OCI-LY1 (cell line): ENCODE results near the gene ACVR1.

ENCODE experiments used
- H2AFZ ChIP-seq: fragments of 200-600 bp; sonication (generic), shearing (Covaris generic); 2 replicates; pipeline ENCODE4 v1.6.0; 2014; ENCODE audit warnings: antibody characterized with exemption, mild to moderate bottlenecking, low read length
- H3F3A ChIP-seq: fragments of 200-600 bp; sonication (generic), shearing (Covaris generic); 2 replicates; pipeline ENCODE4 v1.6.0; 2014; ENCODE audit warnings: mild to moderate bottlenecking, antibody characterized with exemption, low read length, moderate library complexity; ENCODE audit not compliant: insufficient read depth
- H3K27ac ChIP-seq: fragments of 200-600 bp; sonication (generic); 2 replicates; pipeline ENCODE4 v1.5.1; 2014; ENCODE audit warnings: low read length, mixed run types, mild to moderate bottlenecking, low read depth; ENCODE audit not compliant: poor library complexity, severe bottlenecking
- H3K27me3 ChIP-seq: fragments of 200-600 bp; sonication (generic); 2 replicates; pipeline ENCODE4 v1.6.0; 2014; ENCODE audit warnings: antibody characterized with exemption, mild to moderate bottlenecking, low read length, moderate library complexity; ENCODE audit not compliant: insufficient read depth
- H3K36me3 ChIP-seq: fragments of 200-600 bp; sonication (generic); 2 replicates; pipeline ENCODE4 v1.6.1; 2014; ENCODE audit warnings: mild to moderate bottlenecking, antibody characterized with exemption, low read length, moderate library complexity, mixed read lengths; ENCODE audit not compliant: insufficient read depth
- H3K4me1 ChIP-seq: fragments of 200-600 bp; sonication (generic); 2 replicates; pipeline ENCODE4 v1.5.1; 2014; ENCODE audit warnings: mild to moderate bottlenecking, low read length, moderate library complexity; ENCODE audit not compliant: insufficient read depth, severe bottlenecking
- H3K4me2 ChIP-seq: fragments of 200-600 bp; sonication (generic), shearing (Covaris generic); 2 replicates; pipeline ENCODE4 v1.6.1; 2014; ENCODE audit warnings: low read length
- H3K4me3 ChIP-seq: fragments of 200-600 bp; sonication (generic); 2 replicates; pipeline ENCODE4 v1.5.1; 2014; ENCODE audit warnings: low read length, low read depth, mild to moderate bottlenecking, mixed read lengths; ENCODE audit not compliant: poor library complexity, severe bottlenecking
- H3K79me2 ChIP-seq: fragments of 200-600 bp; shearing (Covaris generic); 2 replicates; pipeline ENCODE4 v1.6.1; 2016; ENCODE audit warnings: mixed run types, low read length, mixed read lengths; ENCODE audit not compliant: insufficient read depth
- H3K9ac ChIP-seq: fragments of 200-600 bp; sonication (generic), shearing (Covaris generic); 2 replicates; pipeline ENCODE4 v1.6.1; 2014; ENCODE audit warnings: mild to moderate bottlenecking, low read length, mixed read lengths
- H3K9me2 ChIP-seq: fragments of 200-600 bp; sonication (generic), shearing (Covaris generic); 2 replicates; pipeline ENCODE4 v1.6.1; 2014; ENCODE audit warnings: low read depth, mild to moderate bottlenecking, low read length, mixed read lengths
- H3K9me3 ChIP-seq: fragments of 200-600 bp; shearing (Covaris generic); 2 replicates; pipeline ENCODE4 v1.6.1; 2014; ENCODE audit warnings: low read length, mixed read lengths
- H4K20me1 ChIP-seq: fragments of 200-600 bp; sonication (generic), shearing (Covaris generic); 2 replicates; pipeline ENCODE4 v1.6.0; 2016; ENCODE audit warnings: mild to moderate bottlenecking, low read length; ENCODE audit not compliant: insufficient read depth
- EZH2 ChIP-seq: fragments of 200-600 bp; sonication (generic), shearing (Covaris generic); IDR thresholded peaks from 2 replicates; pipeline ENCODE4 v1.8.0; 2017; ENCODE audit warnings: borderline replicate concordance, mixed run types, mild to moderate bottlenecking, antibody characterized with exemption, low read length, moderate library complexity, mixed read lengths
- TF ChIP-seq, protein P1 (sequence below): fragments of 200-600 bp; sonication (generic), shearing (Covaris generic); IDR thresholded peaks from 2 replicates; pipeline ENCODE4 v1.5.1; 2017; ENCODE audit warnings: mild to moderate bottlenecking, antibody characterized with exemption, low read length, moderate library complexity, mixed read lengths

ACVR1 gene

DNA sequence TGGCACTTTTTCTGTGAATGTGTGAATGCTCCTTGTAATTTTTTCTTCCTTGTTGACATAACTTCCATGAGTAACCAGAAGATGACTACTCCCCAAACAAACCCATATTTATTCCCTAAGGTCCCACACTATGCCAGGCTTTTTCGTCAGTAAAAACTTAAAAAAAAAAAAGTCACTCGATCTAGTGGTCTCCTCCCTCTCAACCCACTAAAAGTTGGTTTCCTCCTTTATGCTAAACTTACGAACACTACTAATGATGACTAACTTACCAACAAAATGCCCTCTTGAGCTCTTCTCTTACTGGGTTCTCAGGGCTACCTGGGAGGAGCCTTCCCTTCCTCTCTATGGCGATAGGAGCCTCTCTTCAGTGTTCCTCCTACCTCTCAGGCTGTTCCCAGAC is 18.2 kb downstream of the ACVR1 start:
- TF ChIP-seq, protein P1, sequence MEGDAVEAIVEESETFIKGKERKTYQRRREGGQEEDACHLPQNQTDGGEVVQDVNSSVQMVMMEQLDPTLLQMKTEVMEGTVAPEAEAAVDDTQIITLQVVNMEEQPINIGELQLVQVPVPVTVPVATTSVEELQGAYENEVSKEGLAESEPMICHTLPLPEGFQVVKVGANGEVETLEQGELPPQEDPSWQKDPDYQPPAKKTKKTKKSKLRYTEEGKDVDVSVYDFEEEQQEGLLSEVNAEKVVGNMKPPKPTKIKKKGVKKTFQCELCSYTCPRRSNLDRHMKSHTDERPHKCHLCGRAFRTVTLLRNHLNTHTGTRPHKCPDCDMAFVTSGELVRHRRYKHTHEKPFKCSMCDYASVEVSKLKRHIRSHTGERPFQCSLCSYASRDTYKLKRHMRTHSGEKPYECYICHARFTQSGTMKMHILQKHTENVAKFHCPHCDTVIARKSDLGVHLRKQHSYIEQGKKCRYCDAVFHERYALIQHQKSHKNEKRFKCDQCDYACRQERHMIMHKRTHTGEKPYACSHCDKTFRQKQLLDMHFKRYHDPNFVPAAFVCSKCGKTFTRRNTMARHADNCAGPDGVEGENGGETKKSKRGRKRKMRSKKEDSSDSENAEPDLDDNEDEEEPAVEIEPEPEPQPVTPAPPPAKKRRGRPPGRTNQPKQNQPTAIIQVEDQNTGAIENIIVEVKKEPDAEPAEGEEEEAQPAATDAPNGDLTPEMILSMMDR: no peak
- no peak for TF ChIP-seq EZH2
- Histone ChIP-seq H3F3A (no peaks in the 10 kb centered on the region), H3K79me2 (no peaks in the 10 kb centered on the region), H3K27me3 (no peaks in the 10 kb centered on the region; the same call in 1 of the 2 replicates), H3K4me2 (no peak overlapping the region), H3K4me3 (no peak overlapping the region), H3K4me1 (no peaks in the 10 kb centered on the region), H3K27ac (no peak overlapping the region), H3K36me3 (no peaks in the 10 kb centered on the region), H3K9me3 (no peaks in the 10 kb centered on the region), H3K9me2 (no peaks in the 10 kb centered on the region), H4K20me1 (no peaks in the 10 kb centered on the region), H2AFZ (no peak overlapping the region), H3K9ac (no peak overlapping the region)

DNA sequence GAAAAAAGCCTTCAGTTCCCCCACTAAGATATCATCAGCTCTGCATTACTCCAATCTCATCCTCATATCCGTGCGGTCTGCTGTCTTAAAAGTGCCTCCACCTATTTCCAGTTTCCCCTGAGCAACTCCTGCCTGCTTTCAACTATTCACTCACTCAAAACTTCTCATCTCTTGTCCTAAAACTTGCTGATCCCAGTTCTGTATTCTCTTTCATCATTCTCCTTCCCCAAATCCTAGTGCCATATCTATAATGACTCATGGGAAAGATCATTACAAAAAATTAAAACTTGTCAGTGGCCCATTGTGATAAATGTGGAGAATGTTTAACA is 20.0 kb downstream of the ACVR1 start:
- Histone ChIP-seq H3K9me2 (no peaks in the 10 kb centered on the region), H3K79me2 (no peaks in the 10 kb centered on the region), H3K27me3 (no peaks in the 10 kb centered on the region; the same call in 1 of the 2 replicates), H4K20me1 (no peaks in the 10 kb centered on the region), H3K4me3 (no peak overlapping the region), H3K4me2 (no peak overlapping the region), H3K4me1 (no peaks in the 10 kb centered on the region), H3F3A (no peaks in the 10 kb centered on the region), H2AFZ (no peak overlapping the region), H3K9me3 (no peaks in the 10 kb centered on the region), H3K27ac (no peak overlapping the region), H3K36me3 (no peaks in the 10 kb centered on the region), H3K9ac (no peak overlapping the region)
- TF ChIP-seq, protein P1: no peak
- TF ChIP-seq EZH2: no peak

DNA sequence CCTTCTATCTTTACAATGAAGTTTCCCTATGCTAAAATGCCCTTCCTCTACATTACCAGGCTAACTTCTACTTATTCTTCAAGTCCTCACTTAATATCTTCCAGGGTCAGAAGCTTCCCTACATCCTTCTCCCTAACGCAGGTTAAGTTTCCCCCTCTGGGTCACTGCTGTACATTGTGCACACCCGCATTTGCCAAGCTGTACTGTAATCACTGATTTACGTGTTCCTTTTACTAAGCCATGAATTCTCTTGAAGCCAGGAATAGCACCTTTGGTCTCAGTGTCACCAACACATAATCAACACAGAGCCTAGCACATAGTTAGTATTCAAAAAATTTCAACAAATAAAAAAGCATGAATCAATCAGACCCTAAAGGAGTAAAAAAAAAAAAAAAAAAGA is 22.3 kb downstream of the ACVR1 start:
- no peaks in the 10 kb centered on the region for H3K9me3 ChIP-seq
- H3K4me2 ChIP-seq: no peak overlapping the region
- H4K20me1 ChIP-seq: no peaks in the 10 kb centered on the region
- no peaks in the 10 kb centered on the region; the same call in 1 of the 2 replicates for H3K27me3 ChIP-seq
- H3K4me1 ChIP-seq: no peaks in the 10 kb centered on the region
- no peak overlapping the region for H3K27ac ChIP-seq
- H3K4me3 ChIP-seq: no peak overlapping the region
- no peaks in the 10 kb centered on the region for H3K79me2 ChIP-seq
- no peaks in the 10 kb centered on the region for H3F3A ChIP-seq
- no peak overlapping the region for H3K9ac ChIP-seq
- TF ChIP-seq, protein P1: no peak
- TF ChIP-seq EZH2: no peak
- H3K9me2 ChIP-seq: no peaks in the 10 kb centered on the region
- no peak overlapping the region for H2AFZ ChIP-seq
- H3K36me3 ChIP-seq: no peaks in the 10 kb centered on the region
